HepG2 (cell line): ENCODE measurements around the gene KIAA1217. TPM values are rescaled to one million over a fixed set of nuclear protein-coding genes. Genes with fewer than 3 reads are reported as not detected.

Source experiments
- ATAC-seq: fragments of 200-7000 bp; cut with Tn5 transposase; 3 replicates; pipeline ENCODE4 v1.9.1; 2020; ENCODE audit warnings: mild to moderate bottlenecking, moderate library complexity
- BruUV-seq: library from RNA; stranded (reverse); fragments of 400-500 nt; replicated peaks from 2 replicates; lab custom pipeline; 2021; lab: Mats Ljungman, UMichigan
- CTCF ChIA-PET: fragments of 300-600 bp; formaldehyde crosslinking; extraction: SDS; loops from one replicate; lab custom pipeline; 2021; ENCODE audit warnings: low total read pairs, inconsistent platforms, low intra/inter-chr PET ratio; lab: Yijun Ruan, JAX
- POLR2A ChIA-PET: fragments of 350-600 bp; sonication (Branson Sonifier 250); formaldehyde crosslinking; loops from one replicate; lab custom pipeline; 2020; ENCODE audit warnings: antibody characterized with exemption, inconsistent platforms; lab: Yijun Ruan, JAX
- DNase-seq: peaks from one replicate; pipeline ENCODE4 v3.0.0-alpha.2; 2015; ENCODE audit warnings: low spot score
- FAIRE-seq: peaks from 3 replicates; lab custom pipeline; 2011; peaks lifted over from hg19 to GRCh38; lab: Jason Lieb, UNC
- H2AFZ ChIP-seq: one replicate; pipeline ENCODE4 v1.6.1; 2011; ENCODE audit warnings: low read length, inconsistent platforms
- H3K27ac ChIP-seq: fragments of 300-600 bp; 3 replicates; pipeline ENCODE4 v1.8.0; 2011; ENCODE audit warnings: mixed run types, mild to moderate bottlenecking, mixed read lengths, low read length, inconsistent platforms; ENCODE audit not compliant: insufficient read depth; ENCODE audit errors: extremely low read length
- H3K27me3 ChIP-seq, 2 experiments: fragments of 200-600 bp in 1 of 2; 2 replicates in 1 of 2; 3 replicates in 1 of 2; pipeline versions ENCODE4 v1.6.0 to v1.8.0; 2011; ENCODE audit warnings: low read length in 2 of 2, mild to moderate bottlenecking in 2 of 2, moderate library complexity in 2 of 2, inconsistent platforms in 1 of 2; ENCODE audit not compliant: insufficient read depth in 2 of 2, control insufficient read depth in 1 of 2
- H3K36me3 ChIP-seq, 2 experiments: fragments of 200-600 bp in 1 of 2; replicated peaks in 1 of 2; 2 replicates in 1 of 2; 3 replicates in 1 of 2; pipeline versions ENCODE4 v1.5.1 to v1.8.0; 2011; ENCODE audit warnings: low read length in 2 of 2, inconsistent platforms in 1 of 2; ENCODE audit not compliant: insufficient read depth in 2 of 2, control insufficient read depth in 1 of 2
- H3K4me1 ChIP-seq: 2 replicates; pipeline ENCODE4 v1.5.1; 2012; ENCODE audit warnings: low read length, inconsistent platforms; ENCODE audit not compliant: insufficient read depth
- H3K4me2 ChIP-seq: 2 replicates; pipeline ENCODE4 v1.6.0; 2011; ENCODE audit warnings: low read depth, low read length, inconsistent platforms
- H3K4me3 ChIP-seq, 3 experiments: fragments of 200-600 bp in 1 of 3; sonication (generic), shearing (Covaris generic) in 1 of 3; replicated peaks in 1 of 3; 2 replicates each; pipeline ENCODE4 v1.5.1; 2011 to 2016; ENCODE audit warnings: low read length in 3 of 3, inconsistent platforms in 2 of 3, low read depth in 2 of 3, mild to moderate bottlenecking in 2 of 3, control low read depth in 1 of 3, mixed read lengths in 1 of 3; ENCODE audit not compliant: insufficient read depth in 1 of 3
- H3K79me2 ChIP-seq: one replicate; pipeline ENCODE4 v1.6.1; 2011; ENCODE audit warnings: low read length, inconsistent platforms; ENCODE audit not compliant: insufficient read depth
- H3K9ac ChIP-seq: 2 replicates; pipeline ENCODE4 v1.6.0; 2011; ENCODE audit warnings: mild to moderate bottlenecking, low read depth, low read length, inconsistent platforms; ENCODE audit not compliant: insufficient read depth
- H3K9me3 ChIP-seq: 2 replicates; pipeline ENCODE4 v1.5.1; 2012; ENCODE audit warnings: mild to moderate bottlenecking, low read length
- H4K20me1 ChIP-seq: 2 replicates; pipeline ENCODE4 v1.6.0; 2011; ENCODE audit warnings: inconsistent platforms, mild to moderate bottlenecking, low read length, moderate library complexity; ENCODE audit not compliant: insufficient read depth
- HCFC1 ChIP-seq: fragments of 150-350 bp; IDR thresholded peaks from 2 replicates; pipeline ENCODE4 v1.6.1; 2014; ENCODE audit warnings: low read depth, low read length
- ZBTB42 ChIP-seq: sonication (generic); formaldehyde crosslinking; IDR thresholded peaks from 2 replicates; pipeline ENCODE4 v1.5.0; 2020; ENCODE audit warnings: mild to moderate bottlenecking, missing genetic modification reagents
- ZFP37 ChIP-seq: sonication (generic); formaldehyde crosslinking; IDR thresholded peaks from 2 replicates; pipeline ENCODE4 v1.4.0; 2020; ENCODE audit warnings: missing genetic modification reagents, borderline replicate concordance
- ZNF180 ChIP-seq: sonication (generic); formaldehyde crosslinking; IDR thresholded peaks from 2 replicates; pipeline ENCODE4 v1.4.0; 2020; ENCODE audit warnings: low read depth, missing genetic modification reagents, borderline replicate concordance
- ZNF83 ChIP-seq: sonication (generic); formaldehyde crosslinking; IDR thresholded peaks from 2 replicates; pipeline ENCODE4 v1.4.0; 2020; ENCODE audit warnings: missing genetic modification reagents, mild to moderate bottlenecking, borderline replicate concordance
- WGBS: methylation state at CpG from one replicate; pipeline ENCODE4 v1.1.6; 2017; ENCODE audit warnings: low lambda C conversion rate; 5-methylcytosine and 5-hydroxymethylcytosine counted together
- in situ Hi-C: cut with HindIII; loops from 2 replicates; pipeline ENCODE4 v1.10.0; 2017; ENCODE audit warnings: low pct_unique_long_range_greater_than_20kb; ENCODE audit not compliant: extremely low pct_ligation_motif_present
- intact Hi-C: fragments of 100-400 bp; cut with micrococcal nuclease; formaldehyde crosslinking; loops from one replicate; pipeline ENCODE4 v1.10.0; 2022; ENCODE audit not compliant: unreplicated experiment
- polyA plus RNA-seq, 8 experiments: library from polyadenylated mRNA; depleted of rRNA in 3 of 8; stranded (reverse) in 7 of 8; unstranded in 1 of 8; fragments of >200 nt; fragmentation: Illumina TruSeq in 4 of 8; extraction: Trizol in 4 of 8; gene quantifications; 2 replicates each; pipeline versions ENCODE4 v1.2.1 to v1.2.3, GENCODE V29; 2011 to 2016; ENCODE audit warnings: low read depth in 4 of 8, missing spikeins in 1 of 8, mixed read lengths in 1 of 8; ENCODE audit not compliant: insufficient read depth in 1 of 8
- total RNA-seq, 5 experiments: library from RNA; depleted of rRNA; stranded (reverse); fragments of >200 nt; fragmentation: Illumina TruSeq; extraction: Trizol; gene quantifications; 2 replicates each; pipeline ENCODE4 v1.2.3, GENCODE V29; 2016; ENCODE audit warnings: low read depth in 1 of 5
- TF ChIP-seq, protein P1 (sequence below): IDR thresholded peaks from 2 replicates; pipeline ENCODE4 v1.6.1; 2016; ENCODE audit warnings: mild to moderate bottlenecking, missing biosample characterization, missing genetic modification reagents

Gene KIAA1217
- total and polyA plus RNA-seq, 2 of the 13 experiments (the other 11 are each of a cell fraction or from before 2014, with no cell fraction given), result 4.6 to 10.9 TPM

DNA sequence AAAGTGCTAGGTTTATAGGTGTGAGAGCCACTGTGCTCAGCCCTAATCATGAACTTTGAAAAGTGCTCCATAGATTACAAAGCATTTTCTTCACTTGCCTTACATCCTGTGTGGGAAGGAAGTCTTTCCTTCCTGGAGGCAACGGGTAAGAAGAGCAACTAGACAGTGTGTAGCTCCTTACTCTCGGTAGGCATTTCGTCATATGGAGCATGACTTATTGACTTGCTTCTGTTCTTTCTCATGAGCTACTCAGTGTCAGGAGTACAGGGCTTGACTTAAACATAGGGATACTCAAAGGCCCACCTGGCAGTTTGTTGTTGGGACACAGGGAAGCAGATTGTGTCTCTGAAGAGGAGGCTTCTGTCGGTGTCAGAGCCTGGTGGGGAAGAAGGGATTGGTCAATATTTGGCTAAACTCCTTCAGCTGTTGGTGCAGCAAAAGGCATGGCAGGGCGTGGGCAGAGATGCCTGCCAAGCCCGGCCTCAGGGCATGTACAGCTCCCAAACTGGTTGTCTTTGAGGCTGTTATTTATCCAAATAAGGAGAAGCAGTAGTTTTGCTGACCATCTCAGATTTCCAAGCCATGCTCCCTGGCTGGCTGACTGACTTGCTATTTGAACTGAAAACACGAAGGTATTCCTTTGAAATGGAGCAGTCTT, 248.9 kb downstream of the KIAA1217 start:
- no peak overlapping the region for H3K27ac ChIP-seq
- TF ChIP-seq HCFC1, result no peak
- no peak for TF ChIP-seq ZNF83 (CRISPR knock-in tag)
- TF ChIP-seq, all 625 proteins: peak for 0
- CTCF ChIA-PET, result no interaction called here
- H3K27me3 ChIP-seq, result no peaks in the 10 kb centered on the region
- H3K36me3 ChIP-seq, result peaks cover 0 to 1% of the 10 kb centered on the region in 2 experiments; a peak in 2 of 5 replicates
- in situ Hi-C loops, result no loop called here
- no peak overlapping the region for H3K4me3 ChIP-seq
- FAIRE-seq (no peak), ATAC-seq (no peak), DNase-seq (no peak)
- no peaks in the 10 kb centered on the region for H4K20me1 ChIP-seq
- H3K4me2 ChIP-seq, result no peak overlapping the region
- WGBS, result 96% methylated on average over 5 of the region's 7 CpGs
- no peaks in the 10 kb centered on the region for H3K79me2 ChIP-seq
- H2AFZ ChIP-seq, result no peak overlapping the region
- H3K4me1 ChIP-seq, result no peaks in the 10 kb centered on the region
- intact Hi-C loops, result no loop called here
- POLR2A ChIA-PET, result interaction anchor here (1.2 kb wide), 1 partner anchor 8 kb away, joined by 4 read pairs; no protein-coding TSS in a partner anchor
- no peaks in the 10 kb centered on the region for H3K9me3 ChIP-seq
- H3K9ac ChIP-seq, result no peak overlapping the region
- no TSS peak for BruUV-seq

DNA sequence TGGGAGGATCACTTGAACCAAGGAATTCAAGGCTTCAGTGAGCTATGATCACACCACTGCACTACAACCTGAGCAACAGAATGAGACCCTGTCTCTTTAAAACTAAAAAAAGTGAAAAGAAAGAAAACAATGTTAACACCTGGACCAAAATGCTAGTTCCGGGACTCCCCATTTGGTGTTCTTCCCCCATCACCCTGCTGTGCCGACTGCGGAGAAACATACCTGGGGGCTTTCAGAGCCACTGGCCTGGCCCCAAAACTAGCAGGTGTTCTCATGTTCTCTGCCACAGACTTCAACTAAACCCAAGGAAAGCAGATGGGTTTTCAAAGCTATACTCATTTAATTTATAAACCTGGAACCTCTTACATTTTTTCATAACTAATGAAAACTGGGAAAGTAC, 250.9 kb downstream of the KIAA1217 start:
- ChIA-PET POLR2A (no interaction called here), CTCF (no interaction called here)
- H3K4me2 ChIP-seq, result no peak overlapping the region
- no peak for DNase-seq
- H3K4me3 ChIP-seq, result no peak overlapping the region
- H3K79me2 ChIP-seq, result no peaks in the 10 kb centered on the region
- no peak for ATAC-seq
- no peak overlapping the region for H3K9ac ChIP-seq
- in situ Hi-C loops, result no loop called here
- intact Hi-C loops, result loop anchor here (10.0 kb wide), 1 partner anchor 95 kb away; no protein-coding TSS in a partner anchor
- peaks cover 0 to 1% of the 10 kb centered on the region in 2 experiments; a peak in 2 of 5 replicates for H3K36me3 ChIP-seq
- no peaks in the 10 kb centered on the region for H3K27me3 ChIP-seq
- peaks cover 15% of the 10 kb centered on the region for H3K4me1 ChIP-seq
- H3K27ac ChIP-seq, result no peak overlapping the region
- no peak overlapping the region for H2AFZ ChIP-seq
- TF ChIP-seq ZBTB42 (no peak), ZFP37 (CRISPR knock-in tag) (no peak), ZNF180 (CRISPR knock-in tag) (no peak)
- TF ChIP-seq, protein P1, sequence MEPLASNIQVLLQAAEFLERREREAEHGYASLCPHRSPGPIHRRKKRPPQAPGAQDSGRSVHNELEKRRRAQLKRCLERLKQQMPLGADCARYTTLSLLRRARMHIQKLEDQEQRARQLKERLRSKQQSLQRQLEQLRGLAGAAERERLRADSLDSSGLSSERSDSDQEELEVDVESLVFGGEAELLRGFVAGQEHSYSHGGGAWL, result no peak
- H3K9me3 ChIP-seq, result no peaks in the 10 kb centered on the region
- no peak for FAIRE-seq
- no peaks in the 10 kb centered on the region for H4K20me1 ChIP-seq
- BruUV-seq, result no TSS peak
- WGBS, result 100% methylated on average over 3 of the region's 3 CpGs
